Measurements from ENCODE around the gene ENTPD8.

DNA sequence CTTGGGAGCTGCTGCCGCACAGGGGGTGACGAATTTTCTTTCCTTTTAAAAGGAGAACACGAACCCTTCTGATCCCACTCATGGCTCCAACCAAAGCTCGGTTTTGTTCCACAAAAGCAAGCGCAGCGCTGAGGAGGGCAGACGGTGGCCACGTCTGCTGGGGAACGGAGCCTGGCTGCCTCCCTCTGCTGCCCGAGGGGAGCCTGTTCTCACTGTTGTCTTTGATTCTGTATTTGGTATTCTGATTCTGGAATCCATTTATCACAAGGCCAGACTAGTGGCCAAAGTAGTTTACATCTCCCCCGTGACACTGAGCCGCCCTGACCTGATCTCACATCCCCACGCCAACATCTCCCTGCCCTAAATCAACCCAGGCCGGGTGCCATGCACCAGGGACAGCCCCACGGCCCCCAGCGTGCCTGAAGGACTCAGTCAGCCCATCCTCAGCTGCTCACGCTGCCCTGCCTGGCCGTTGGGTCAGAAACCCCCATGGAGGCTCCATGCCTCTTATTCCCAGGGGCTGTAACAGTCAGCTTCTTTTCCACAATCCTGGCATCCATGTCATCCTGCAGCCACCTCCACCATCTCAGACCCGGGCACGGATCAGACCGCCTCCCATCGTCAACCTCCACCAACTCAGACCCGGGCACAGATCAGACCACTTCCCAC lies 24.7 kb upstream of the ENTPD8 start:
- no peak for TF ChIP-seq CTCF (IDR thresholded peaks at IDR 0.05)
- TF ChIP-seq POLR2A (IDR thresholded peaks at IDR 0.05) = no peak

Measured in gastroesophageal sphincter (tissue), 3 donors.